ENCODE results near the gene IGSF21.

IGSF21 gene

DNA sequence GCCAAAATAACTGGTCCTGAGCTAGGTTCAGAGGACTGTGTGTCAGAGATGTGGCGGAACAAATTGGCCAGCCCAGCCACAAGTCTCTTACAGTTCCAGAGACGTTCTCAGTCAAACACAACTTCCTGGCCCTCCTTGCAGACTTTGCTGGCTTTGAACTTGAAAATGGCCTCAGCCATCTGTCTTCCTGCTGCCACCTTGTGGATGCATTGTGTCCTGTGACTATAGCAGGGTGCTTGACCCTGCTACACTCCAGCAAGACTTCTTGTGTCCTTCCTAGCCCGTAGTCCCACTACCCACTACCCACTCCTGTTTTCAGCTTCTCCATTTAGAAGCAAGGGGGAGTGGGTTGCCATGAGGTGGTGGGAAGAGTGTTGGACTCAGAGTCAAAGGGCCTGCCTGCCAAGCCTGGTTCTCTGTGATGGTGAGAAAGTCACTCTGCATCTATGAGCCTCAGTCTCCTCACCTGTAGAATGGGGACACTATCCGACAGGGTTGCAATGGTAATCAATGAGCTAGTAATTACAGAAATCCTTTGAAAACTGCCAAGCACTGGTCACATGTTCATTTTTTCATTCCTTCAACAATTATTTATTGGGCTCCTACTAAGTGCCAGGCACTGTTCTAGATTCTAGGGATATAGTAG is 109.9 kb downstream of the IGSF21 start:
- no peak for DNase-seq (ENCODE audit: low read depth)

GRCh38 chr1:18229625-18230024 is 122.0 kb downstream of the IGSF21 start:
- DNase-seq (ENCODE audit: low read depth): no peak

- DNase-seq (ENCODE audit: low read depth): no peak
Observed at GRCh38 chr1:18230321-18230720, 122.7 kb downstream of the IGSF21 start.

DNA sequence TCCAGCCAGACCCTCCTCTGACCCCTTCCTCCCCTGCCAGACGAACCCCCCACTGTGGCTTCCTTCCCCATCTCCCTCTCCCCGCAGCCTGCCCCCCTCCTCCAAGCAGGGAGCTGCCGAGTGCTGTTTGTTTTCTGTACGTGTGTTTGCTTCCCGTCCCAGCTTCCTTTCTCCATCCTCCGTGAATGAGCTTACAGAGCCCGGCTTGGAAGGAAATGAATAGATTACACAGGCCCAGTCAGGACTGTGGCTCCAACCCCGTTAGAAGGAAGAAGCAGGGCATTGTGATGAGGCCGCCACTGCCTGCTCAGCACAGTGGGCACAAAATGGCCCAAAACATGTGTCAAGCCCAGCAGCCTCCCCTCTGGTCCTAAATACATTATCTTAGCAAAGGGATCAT is 123.2 kb downstream of the IGSF21 start:
- no peak for DNase-seq (ENCODE audit: low read depth)

GRCh38 chr1:18232052-18232451 is 124.5 kb downstream of the IGSF21 start:
- DNase-seq (ENCODE audit: low read depth): no peak

DNA sequence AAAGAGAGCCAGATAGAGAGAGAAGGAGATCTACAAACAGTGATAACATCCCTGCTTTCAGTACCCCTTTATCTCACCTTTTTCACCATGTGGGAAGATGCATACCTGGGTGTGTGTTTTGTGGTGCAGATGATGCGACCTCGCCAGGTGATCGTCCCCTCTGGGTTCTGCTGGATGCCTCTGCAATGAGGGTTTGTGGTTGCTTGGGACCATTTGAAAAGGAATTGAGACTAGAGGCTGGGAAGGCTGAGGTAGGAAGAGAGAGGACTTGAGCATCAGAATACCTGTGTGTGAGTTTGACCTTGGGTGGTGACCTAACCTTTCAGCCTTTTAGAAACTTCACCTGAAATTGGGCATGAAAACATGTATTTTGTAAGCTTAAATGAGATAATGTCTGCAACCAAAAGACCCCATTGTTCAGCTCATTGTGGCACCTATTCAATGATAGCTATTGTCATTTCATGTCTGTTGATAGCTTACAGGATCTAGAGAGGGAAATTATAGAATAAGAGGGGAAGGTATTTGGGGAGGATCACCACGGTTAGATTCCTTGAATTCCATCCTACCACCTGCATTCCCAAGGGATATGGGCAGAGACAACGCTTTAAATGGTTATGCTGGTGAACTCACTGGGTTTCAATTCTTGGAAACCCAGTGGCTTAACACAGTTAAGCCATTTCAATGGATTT is 125.7 kb downstream of the IGSF21 start:
- no peak for DNase-seq (ENCODE audit: low read depth)

- peak; percentile 5 for DNase-seq (ENCODE audit: low read depth)
Observed at GRCh38 chr1:18234790-18235242, 127.2 kb downstream of the IGSF21 start.

GRCh38 chr1:18237371-18237770 is 129.8 kb downstream of the IGSF21 start:
- no peak for DNase-seq (ENCODE audit: low read depth)

DNA sequence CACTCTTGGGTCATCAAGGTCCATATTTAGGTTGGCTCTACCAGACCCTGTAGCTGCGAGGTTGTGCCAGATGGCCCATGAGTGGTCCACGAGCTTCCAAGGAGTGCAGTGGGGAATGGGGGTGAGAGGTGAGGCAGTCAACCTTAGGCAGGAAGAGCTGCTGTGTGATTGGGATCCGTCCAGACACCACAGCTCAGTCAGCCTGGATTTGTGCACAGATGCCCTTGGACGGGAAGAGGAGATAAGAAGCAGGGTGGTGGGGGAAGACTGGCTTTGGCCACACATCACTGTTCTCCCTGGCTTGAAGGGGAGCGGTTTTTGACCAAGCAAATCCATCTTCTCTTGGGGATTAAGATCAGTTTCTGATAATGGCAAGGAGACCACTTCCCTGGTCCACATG is 130.6 kb downstream of the IGSF21 start:
- no peak for DNase-seq (ENCODE audit: low read depth)

DNA sequence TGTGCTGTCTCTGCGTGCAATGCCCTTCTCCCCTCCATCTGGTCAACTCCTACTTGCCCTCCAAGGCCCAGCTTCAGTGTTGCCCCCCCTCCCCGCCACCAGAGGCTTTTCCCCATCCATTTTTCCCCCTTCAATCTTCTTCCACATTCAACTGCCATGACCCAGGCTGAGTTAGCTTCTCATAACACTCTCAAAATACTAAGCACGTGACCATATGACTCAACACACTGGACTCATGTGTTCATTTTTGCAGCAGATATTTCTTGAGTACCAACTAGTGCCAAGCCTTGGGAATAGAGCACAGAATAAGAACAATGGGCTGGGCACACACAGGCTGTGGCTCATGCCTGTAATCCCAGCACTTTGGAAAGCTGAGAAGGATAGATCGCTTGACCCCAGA is 132.1 kb downstream of the IGSF21 start:
- DNase-seq (ENCODE audit: low read depth): no peak

- no peak for DNase-seq (ENCODE audit: low read depth)
Observed at GRCh38 chr1:18240906-18241305, 133.3 kb downstream of the IGSF21 start.

DNA sequence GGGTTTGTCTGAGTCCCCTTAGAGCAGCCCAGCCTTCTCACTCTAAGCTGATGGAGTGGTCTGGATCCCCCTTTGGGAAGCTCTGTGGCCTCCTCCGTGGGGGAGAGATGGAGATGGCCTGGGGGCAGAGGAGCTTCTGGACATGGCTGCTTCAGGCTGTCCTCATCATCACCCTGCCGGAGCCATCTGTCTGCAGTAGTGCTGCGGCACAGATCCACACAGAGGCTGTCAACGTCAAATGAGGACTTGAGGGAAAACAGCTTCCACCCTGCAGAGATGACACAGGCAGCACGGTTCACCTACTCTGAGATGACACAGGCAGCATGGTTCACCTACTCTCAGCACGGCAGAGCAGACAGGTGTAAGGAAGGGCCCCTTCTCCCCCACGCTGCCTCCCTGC is 134.3 kb downstream of the IGSF21 start:
- DNase-seq (ENCODE audit: low read depth): no peak

DNA sequence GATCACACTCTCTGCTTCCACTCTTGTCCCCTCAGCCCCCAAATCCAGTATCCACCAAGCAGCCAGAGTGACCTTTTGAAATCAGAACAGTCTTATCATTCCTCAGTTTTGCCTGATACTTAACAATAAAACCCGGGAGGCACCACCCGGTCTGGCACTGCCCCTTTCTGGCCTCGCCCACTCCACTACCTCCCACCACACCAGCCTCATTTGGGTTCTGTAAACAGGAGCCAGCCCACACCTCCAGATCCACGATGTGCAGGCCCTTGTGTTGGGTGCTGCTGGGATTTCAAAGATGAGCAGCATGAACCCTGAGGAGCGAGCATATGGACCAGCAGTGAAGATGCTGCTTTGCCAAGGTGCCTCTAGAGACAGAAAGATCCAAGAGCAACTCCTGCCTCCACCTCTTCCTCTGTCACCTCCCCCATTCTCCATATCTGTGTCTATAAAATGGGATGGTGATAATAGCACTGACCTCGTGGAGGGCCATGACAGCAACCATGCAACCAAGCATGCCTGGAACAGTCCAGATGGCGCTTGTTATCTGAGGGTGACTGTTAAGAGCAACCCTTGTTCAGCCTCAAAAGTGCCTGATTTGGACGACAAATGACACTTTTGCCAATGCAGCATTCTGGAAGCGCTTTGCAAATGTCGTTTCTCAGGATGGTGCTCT is 136.0 kb downstream of the IGSF21 start:
- no peak for DNase-seq (ENCODE audit: low read depth)

DNA sequence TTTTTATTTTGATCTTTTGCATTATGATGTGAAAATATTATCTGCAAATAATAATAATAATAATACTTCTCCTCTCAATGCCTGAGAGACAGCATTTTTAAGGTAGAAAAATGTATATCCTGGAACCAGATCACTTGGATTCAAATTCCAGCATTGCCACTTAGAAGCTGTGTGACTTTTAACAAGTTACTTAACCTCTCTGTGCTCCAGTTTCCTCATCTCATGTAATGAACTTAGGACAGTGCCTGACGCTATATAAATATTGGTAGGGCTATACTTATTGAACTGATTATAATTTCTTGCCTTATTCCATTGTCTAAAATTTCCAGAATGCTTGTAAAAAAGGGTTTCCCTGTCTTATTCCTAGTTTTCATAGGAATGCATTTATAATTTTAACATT is 137.2 kb downstream of the IGSF21 start:
- no peak for DNase-seq (ENCODE audit: low read depth)

GRCh38 chr1:18245647-18246046 is 138.0 kb downstream of the IGSF21 start:
- no peak for DNase-seq (ENCODE audit: low read depth)

DNA sequence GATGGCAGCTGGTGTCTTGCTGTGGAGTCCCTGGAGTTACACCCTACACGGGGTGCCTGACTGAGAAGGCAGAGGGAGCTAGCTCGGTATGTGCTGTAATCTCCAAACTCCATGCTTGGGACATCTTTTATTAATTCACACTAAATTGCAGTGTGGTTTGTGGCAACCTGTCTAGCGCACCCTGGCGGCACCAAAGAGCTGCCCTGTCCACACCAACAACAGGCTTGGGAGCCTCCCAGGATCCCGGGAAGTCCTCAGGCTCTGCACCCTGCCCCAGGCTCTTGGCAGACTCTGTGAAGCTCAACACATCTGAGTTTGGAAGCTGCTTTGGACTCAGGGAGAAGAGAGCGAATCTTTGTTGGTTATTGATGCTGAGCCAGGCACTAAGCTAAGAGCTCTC is 138.9 kb downstream of the IGSF21 start:
- DNase-seq (ENCODE audit: low read depth): no peak

- no peak for DNase-seq (ENCODE audit: low read depth)
Observed at GRCh38 chr1:18247151-18247550, 139.6 kb downstream of the IGSF21 start.

DNA sequence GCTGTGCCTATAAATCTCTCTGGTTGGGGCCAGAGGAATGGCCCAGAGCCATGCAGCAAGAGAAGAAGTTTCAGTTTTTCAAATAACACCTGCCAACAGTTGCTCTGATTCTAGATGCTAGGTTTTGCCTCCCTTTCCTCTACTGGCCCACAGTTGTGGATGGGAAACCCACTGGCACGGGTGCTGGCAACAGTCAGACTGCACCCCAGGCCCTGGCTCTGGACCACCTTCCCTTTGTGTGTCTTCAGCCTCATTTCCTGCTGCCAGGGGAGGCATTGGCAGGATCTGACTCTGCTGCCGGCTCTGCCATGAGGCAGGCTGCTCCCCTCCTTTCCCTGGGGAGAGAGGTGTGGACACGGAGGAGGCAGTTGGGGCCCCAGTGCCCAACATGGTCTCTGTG is 142.0 kb downstream of the IGSF21 start:
- no peak for DNase-seq (ENCODE audit: low read depth)

DNA sequence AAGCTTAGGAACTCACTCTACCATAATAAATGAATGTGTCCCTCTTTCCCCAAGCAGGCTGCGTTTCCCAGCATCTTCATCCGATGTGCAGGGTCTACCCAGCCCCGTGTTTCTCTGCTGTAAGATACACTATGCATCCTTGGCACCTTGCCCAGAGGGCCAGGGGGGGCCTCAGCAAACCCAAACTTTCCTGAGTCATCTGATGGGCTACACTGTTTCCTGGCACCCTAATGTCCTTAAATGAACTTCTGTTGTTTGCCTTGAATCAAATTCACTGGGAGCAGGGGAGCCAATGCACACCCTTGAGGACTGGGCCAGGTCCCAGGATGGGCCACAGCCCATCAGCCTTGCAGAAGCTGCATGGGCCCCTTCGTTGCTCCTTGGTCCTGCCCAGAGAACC is 145.5 kb downstream of the IGSF21 start:
- DNase-seq (ENCODE audit: low read depth): no peak

DNA sequence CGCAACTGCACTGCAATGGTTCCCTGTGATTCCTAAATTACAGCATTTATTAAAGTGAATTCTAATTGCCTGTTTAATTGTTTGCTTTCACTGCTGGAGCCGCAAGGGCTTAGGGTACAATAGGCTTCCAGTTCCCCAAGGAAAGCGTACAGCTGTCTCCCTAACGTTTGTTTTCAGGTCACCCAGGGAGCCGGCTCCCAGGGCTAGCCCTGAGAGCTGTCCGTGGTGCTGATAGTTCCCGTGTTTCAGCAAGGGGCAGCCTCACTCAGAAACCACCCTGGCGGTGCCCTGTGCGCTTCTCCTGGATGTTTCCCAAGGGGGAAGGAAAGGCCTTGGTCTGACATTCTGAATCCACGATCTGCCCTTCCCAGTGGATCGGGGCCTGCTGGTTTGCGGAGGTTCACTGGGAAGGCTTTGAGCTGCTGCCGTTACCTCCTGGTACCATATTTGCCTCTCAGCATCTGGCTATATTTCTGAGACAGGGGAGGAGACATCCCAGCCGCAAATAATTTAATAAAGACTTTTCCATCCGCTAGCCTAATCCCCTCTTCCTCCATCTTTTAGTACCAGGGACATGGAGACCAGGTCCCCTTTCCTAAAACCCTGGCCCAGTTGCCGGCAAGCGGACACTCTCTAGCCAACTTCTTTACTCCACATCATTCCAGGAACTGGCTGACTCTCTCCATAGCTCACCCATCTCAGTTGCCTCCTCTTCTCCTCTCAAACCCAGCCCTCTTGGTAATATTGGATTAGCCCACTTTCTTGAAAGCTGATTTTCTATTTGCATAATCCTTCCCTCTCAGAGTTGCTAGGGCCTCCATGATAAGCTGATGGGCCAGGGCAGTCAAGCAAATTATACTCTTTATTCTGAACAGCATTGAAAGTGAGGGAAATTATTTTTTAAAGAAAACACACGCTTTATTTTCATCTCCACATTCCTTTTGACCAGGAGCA is 149.0 kb downstream of the IGSF21 start:
- no peak for DNase-seq (ENCODE audit: low read depth)

DNA sequence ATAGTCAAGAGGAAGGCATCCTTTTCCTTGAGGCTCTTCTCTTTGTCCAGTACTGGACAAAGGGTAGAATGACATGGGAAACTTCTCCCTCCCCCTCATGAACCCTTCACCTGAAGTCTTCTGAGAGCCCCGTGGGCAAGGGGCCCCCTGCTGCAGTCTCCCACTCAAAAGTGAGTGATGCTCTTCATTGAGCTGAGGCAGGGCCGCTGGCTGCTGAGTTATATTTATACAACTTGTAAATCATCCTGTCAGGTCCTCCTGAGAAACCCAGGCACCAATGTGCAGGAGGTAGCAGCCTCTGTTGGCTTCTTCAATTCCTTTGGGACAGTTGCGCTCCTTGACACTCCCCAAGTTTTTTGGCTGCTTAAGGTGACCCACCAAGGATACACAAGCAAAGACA is 150.2 kb downstream of the IGSF21 start:
- DNase-seq (ENCODE audit: low read depth): no peak

- no peak for DNase-seq (ENCODE audit: low read depth)
Observed at GRCh38 chr1:18261891-18262290, 154.3 kb downstream of the IGSF21 start.

Data from fibroblast of the conjunctiva (primary cell).